Panc1 (cell line): ENCODE results near the gene ENTPD8. TPM values are rescaled to one million over a fixed set of nuclear protein-coding genes. Genes with fewer than 3 reads are reported as not detected.
A peak's percentile ranks its signal among the peaks of the same experiment; 100 is the strongest.

Source experiments
- ATAC-seq: fragments of 200-7000 bp; cut with Tn5 transposase; 2 replicates; pipeline ENCODE4 v1.9.1; 2020; ENCODE audit warnings: mild to moderate bottlenecking, moderate library complexity
- BruUV-seq: library from RNA; stranded (reverse); fragments of 400-500 nt; replicated peaks from 2 replicates; lab custom pipeline; 2021; lab: Mats Ljungman, UMichigan
- CTCF ChIA-PET: fragments of 300-600 bp; sonication (Branson Sonifier 250); formaldehyde crosslinking; loops from one replicate; lab custom pipeline; 2022; ENCODE audit warnings: antibody characterized with exemption; lab: Charles Lee
- POLR2A ChIA-PET: fragments of 300-600 bp; sonication (Branson Sonifier 250); formaldehyde crosslinking; loops from one replicate; lab custom pipeline; 2022; ENCODE audit warnings: antibody characterized with exemption; lab: Charles Lee
- DNase-seq: peaks from one replicate; pipeline ENCODE4 v3.0.0-alpha.2; 2010; ENCODE audit warnings: low read depth, low spot score
- H3K27ac ChIP-seq: 2 replicates; pipeline ENCODE4 v1.5.1; 2011; ENCODE audit warnings: mild to moderate bottlenecking, low read length, inconsistent platforms
- H3K27me3 ChIP-seq: fragments of 200-500 bp; sonication (Bioruptor generic); 2 replicates; pipeline ENCODE4 v1.6.0; 2014; ENCODE audit warnings: low read length, inconsistent platforms; ENCODE audit not compliant: control insufficient read depth, insufficient read depth
- H3K36me3 ChIP-seq: fragments of 200-500 bp; sonication (Bioruptor generic); 2 replicates; pipeline ENCODE4 v1.5.1; 2014; ENCODE audit warnings: inconsistent platforms, mild to moderate bottlenecking, low read length, moderate library complexity; ENCODE audit not compliant: control insufficient read depth, insufficient read depth
- H3K4me1 ChIP-seq: 2 replicates; pipeline ENCODE4 v1.5.1; 2011; ENCODE audit warnings: inconsistent platforms, mild to moderate bottlenecking, low read length, moderate library complexity; ENCODE audit not compliant: control insufficient read depth, insufficient read depth
- H3K4me3 ChIP-seq, 2 experiments: 2 replicates each; pipeline ENCODE4 v1.5.1; 2011 to 2012; ENCODE audit warnings: low read depth in 2 of 2, low read length in 2 of 2, mild to moderate bottlenecking in 2 of 2, inconsistent platforms in 1 of 2, moderate library complexity in 1 of 2
- H3K9me3 ChIP-seq: fragments of 200-500 bp; sonication (Bioruptor generic); 2 replicates; pipeline ENCODE4 v1.5.1; 2014; ENCODE audit warnings: low read depth, mild to moderate bottlenecking, inconsistent platforms, low read length, moderate library complexity; ENCODE audit not compliant: control insufficient read depth, insufficient read depth
- CTCF ChIP-seq: fragments of 450-650 bp; IDR thresholded peaks from 2 replicates; pipeline ENCODE4 v1.5.1; 2017; ENCODE audit warnings: mild to moderate bottlenecking
- POLR2AphosphoS5 ChIP-seq: IDR thresholded peaks from 2 replicates; pipeline ENCODE4 v1.6.1; 2012; ENCODE audit warnings: mild to moderate bottlenecking, low read depth, low read length, moderate library complexity
- REST ChIP-seq, 2 experiments: IDR thresholded peaks; 2 replicates each; pipeline ENCODE4 v1.6.1; 2011 to 2012; ENCODE audit warnings: low read depth in 2 of 2, control low read depth in 1 of 2, low read length in 1 of 2, mild to moderate bottlenecking in 1 of 2, moderate library complexity in 1 of 2; ENCODE audit not compliant: insufficient read depth in 1 of 2
- SIN3A ChIP-seq: IDR thresholded peaks from 2 replicates; pipeline ENCODE4 v1.6.1; 2012; ENCODE audit warnings: low read depth, mild to moderate bottlenecking, low read length, moderate library complexity, borderline replicate concordance; ENCODE audit not compliant: insufficient read depth
- TCF7L2 ChIP-seq: IDR thresholded peaks from 2 replicates; pipeline ENCODE4 v1.6.1; 2011; ENCODE audit warnings: mild to moderate bottlenecking, low read depth, low read length, inconsistent platforms
- in situ Hi-C: cut with HindIII; loops from 2 replicates; pipeline ENCODE4 v1.10.0; 2016; ENCODE audit warnings: low sequenced_read_pairs, low pct_unique_long_range_greater_than_20kb
- intact Hi-C: fragments of 100-400 bp; cut with micrococcal nuclease; formaldehyde crosslinking; loops from one replicate; pipeline ENCODE4 v1.10.0; 2022; ENCODE audit not compliant: unreplicated experiment
- total RNA-seq: library from RNA; stranded (reverse); gene quantifications from one replicate; pipeline ENCODE4 v1.2.1, GENCODE V29; 2021; ENCODE audit not compliant: unreplicated experiment

The ENTPD8 gene
- total RNA-seq, 1 experiment from 2014 or later = 3.9 TPM

- H3K4me3 ChIP-seq = no peak overlapping the region
- H3K36me3 ChIP-seq = no peaks in the 10 kb centered on the region
- H3K4me1 ChIP-seq = peaks cover 21% of the 10 kb centered on the region
- ATAC-seq = no peak
- CTCF ChIA-PET = no interaction called here
- TF ChIP-seq SIN3A (no peak), CTCF (no peak), REST (IDR thresholded peaks at IDR 0.05; ENCODE audit: insufficient read depth in 1 of 2, low read depth in 2 of 2, low read length in 1 of 2) (no peak), TCF7L2 (no peak), POLR2AphosphoS5 (no peak)
- H3K27me3 ChIP-seq = no peaks in the 10 kb centered on the region
- POLR2A ChIA-PET = interaction anchor here (0.5 to 0.6 kb wide), 2 partner anchors 40 to 193 kb away, joined by 4 to 8 read pairs; no protein-coding TSS in a partner anchor
- H3K9me3 ChIP-seq = no peaks in the 10 kb centered on the region
- DNase-seq = no peak
- in situ Hi-C loops = no loop called here
- BruUV-seq = no TSS peak
- intact Hi-C loops = no loop called here
- no peak overlapping the region for H3K27ac ChIP-seq
These were observed 24.5 kb downstream of the ENTPD8 start for GRCh38 chr9:137416563-137417151.

- no peaks in the 10 kb centered on the region for H3K9me3 ChIP-seq
- TF ChIP-seq POLR2AphosphoS5 (no peak), CTCF (no peak), TCF7L2 (no peak), REST (IDR thresholded peaks at IDR 0.05; ENCODE audit: insufficient read depth in 1 of 2, low read depth in 2 of 2, low read length in 1 of 2) (no peak), SIN3A (no peak)
- H3K4me3 ChIP-seq = no peak overlapping the region
- in situ Hi-C loops (no loop called here), intact Hi-C loops (no loop called here)
- H3K27me3 ChIP-seq = no peaks in the 10 kb centered on the region
- 0 out of 2 replicates have a peak overlapping the region, but pooled peaks have one; percentile 48 for H3K27ac ChIP-seq
- ATAC-seq (0 out of 2 replicates have a peak, but pooled peaks have one; percentile 19), DNase-seq (no peak)
- BruUV-seq = no TSS peak
- H3K36me3 ChIP-seq = no peaks in the 10 kb centered on the region
- peaks cover 21% of the 10 kb centered on the region for H3K4me1 ChIP-seq
- ChIA-PET CTCF (no interaction called here), POLR2A (interaction anchor here (0.6 kb wide), 1 partner anchor 39 kb away, joined by 4 read pairs; no protein-coding TSS in a partner anchor)
These were observed 25.1 kb downstream of the ENTPD8 start for GRCh38 chr9:137416006-137416562.
